ENCODE measurements around the gene KLHL2.
"Not testable (repeated sequence)": the region's sequence is repeated elsewhere in the genome, so short reads cannot be mapped to it uniquely, and the experiment has no call there.

- TF ChIP-seq, protein P1, sequence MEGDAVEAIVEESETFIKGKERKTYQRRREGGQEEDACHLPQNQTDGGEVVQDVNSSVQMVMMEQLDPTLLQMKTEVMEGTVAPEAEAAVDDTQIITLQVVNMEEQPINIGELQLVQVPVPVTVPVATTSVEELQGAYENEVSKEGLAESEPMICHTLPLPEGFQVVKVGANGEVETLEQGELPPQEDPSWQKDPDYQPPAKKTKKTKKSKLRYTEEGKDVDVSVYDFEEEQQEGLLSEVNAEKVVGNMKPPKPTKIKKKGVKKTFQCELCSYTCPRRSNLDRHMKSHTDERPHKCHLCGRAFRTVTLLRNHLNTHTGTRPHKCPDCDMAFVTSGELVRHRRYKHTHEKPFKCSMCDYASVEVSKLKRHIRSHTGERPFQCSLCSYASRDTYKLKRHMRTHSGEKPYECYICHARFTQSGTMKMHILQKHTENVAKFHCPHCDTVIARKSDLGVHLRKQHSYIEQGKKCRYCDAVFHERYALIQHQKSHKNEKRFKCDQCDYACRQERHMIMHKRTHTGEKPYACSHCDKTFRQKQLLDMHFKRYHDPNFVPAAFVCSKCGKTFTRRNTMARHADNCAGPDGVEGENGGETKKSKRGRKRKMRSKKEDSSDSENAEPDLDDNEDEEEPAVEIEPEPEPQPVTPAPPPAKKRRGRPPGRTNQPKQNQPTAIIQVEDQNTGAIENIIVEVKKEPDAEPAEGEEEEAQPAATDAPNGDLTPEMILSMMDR (IDR thresholded peaks at IDR 0.05): not testable (repeated sequence)
- TF ChIP-seq POLR2A, EP300, POLR2AphosphoS5 (IDR thresholded peaks at IDR 0.05): not testable (repeated sequence)
Measured at GRCh38 chr4:165221306-165221705, 13.9 kb downstream of the KLHL2 start.
